Measurements from ENCODE around the gene TKTL1. TPM values are rescaled to one million over a fixed set of nuclear protein-coding genes. Genes with fewer than 3 reads are reported as not detected.
A peak's percentile ranks its signal among the peaks of the same experiment; 100 is the strongest.

TKTL1 gene
- polyA plus RNA-seq, 1 donor (not counting 4 experiments of a cell fraction or from before 2014, with no cell fraction given), result not detected

GRCh38 chrX:154321152-154321551, 25.6 kb downstream of the TKTL1 start:
- H3K4me2 ChIP-seq (ENCODE audit: control insufficient read depth, extremely low read depth, insufficient read depth, low read depth, low read length), result no peak overlapping the region
- no peaks in the 10 kb centered on the region for H4K20me1 ChIP-seq (ENCODE audit: control insufficient read depth, extremely low read depth, insufficient read depth, low read length)
- no peak overlapping the region for H2AFZ ChIP-seq (ENCODE audit: control insufficient read depth, low read length)
- H3K9ac ChIP-seq (ENCODE audit: control insufficient read depth, extremely low read depth, insufficient read depth, low read length), result no peak overlapping the region
- H3K36me3 ChIP-seq (ENCODE audit: control insufficient read depth in 2 of 2, extremely low read depth in 1 of 2, insufficient read depth in 2 of 2, low read length in 2 of 2), result no peaks in the 10 kb centered on the region
- peaks cover 8% of the 10 kb centered on the region for H3K27me3 ChIP-seq (ENCODE audit: control insufficient read depth, extremely low read depth, insufficient read depth, low read length)
- no peak overlapping the region for H3K27ac ChIP-seq (ENCODE audit: control insufficient read depth, insufficient read depth, low read length)
- H3K4me3 ChIP-seq (ENCODE audit: control insufficient read depth in 2 of 3, extremely low read depth in 1 of 3, insufficient read depth in 2 of 3, low read depth in 1 of 3, low read length in 3 of 3), result no peak overlapping the region
- dilution Hi-C loops (cut with MboI; ENCODE audit: extremely low pct_ligation_motif_present, low sequenced_read_pairs), result no loop called here
- TF ChIP-seq CTCF (optimal IDR thresholded peaks at IDR 0.05 in 1 of 3, IDR thresholded peaks at IDR 0.05 in 1 of 3, conservative IDR thresholded peaks at IDR 0.05 in 1 of 3; ENCODE audit: extremely low read depth in 1 of 3, insufficient read depth in 2 of 3, low read length in 3 of 3) (no peak), EZH2 (IDR thresholded peaks at IDR 0.05; ENCODE audit: low read length) (no peak)
- H3K4me1 ChIP-seq (ENCODE audit: control insufficient read depth, extremely low read depth, insufficient read depth, low read length), result no peaks in the 10 kb centered on the region
- FAIRE-seq (no peak), DNase-seq (ENCODE audit: low read depth, low spot score) (no peak)
- H3K79me2 ChIP-seq (ENCODE audit: control insufficient read depth, insufficient read depth, low read length), result no peaks in the 10 kb centered on the region
- no peaks in the 10 kb centered on the region for H3K9me1 ChIP-seq (ENCODE audit: control insufficient read depth, extremely low read depth, insufficient read depth, low read length)
- no peaks in the 10 kb centered on the region for H3K9me3 ChIP-seq (ENCODE audit: control insufficient read depth, low read depth, low read length)

GRCh38 chrX:154321594-154321993, 26.0 kb downstream of the TKTL1 start:
- H3K9me3 ChIP-seq (ENCODE audit: control insufficient read depth, low read depth, low read length), result no peaks in the 10 kb centered on the region
- H3K4me3 ChIP-seq (ENCODE audit: control insufficient read depth in 2 of 3, extremely low read depth in 1 of 3, insufficient read depth in 2 of 3, low read depth in 1 of 3, low read length in 3 of 3), result no peak overlapping the region
- no peaks in the 10 kb centered on the region for H3K9me1 ChIP-seq (ENCODE audit: control insufficient read depth, extremely low read depth, insufficient read depth, low read length)
- H3K4me1 ChIP-seq (ENCODE audit: control insufficient read depth, extremely low read depth, insufficient read depth, low read length), result no peaks in the 10 kb centered on the region
- H3K79me2 ChIP-seq (ENCODE audit: control insufficient read depth, insufficient read depth, low read length), result no peaks in the 10 kb centered on the region
- TF ChIP-seq CTCF (optimal IDR thresholded peaks at IDR 0.05 in 1 of 3, IDR thresholded peaks at IDR 0.05 in 1 of 3, conservative IDR thresholded peaks at IDR 0.05 in 1 of 3; ENCODE audit: extremely low read depth in 1 of 3, insufficient read depth in 2 of 3, low read length in 3 of 3) (peak in 2 of 3 experiments; percentile 21 to 58), EZH2 (IDR thresholded peaks at IDR 0.05; ENCODE audit: low read length) (no peak)
- no peak overlapping the region for H3K27ac ChIP-seq (ENCODE audit: control insufficient read depth, insufficient read depth, low read length)
- H3K27me3 ChIP-seq (ENCODE audit: control insufficient read depth, extremely low read depth, insufficient read depth, low read length), result peaks cover 8% of the 10 kb centered on the region
- H4K20me1 ChIP-seq (ENCODE audit: control insufficient read depth, extremely low read depth, insufficient read depth, low read length), result no peaks in the 10 kb centered on the region
- H3K4me2 ChIP-seq (ENCODE audit: control insufficient read depth, extremely low read depth, insufficient read depth, low read depth, low read length), result no peak overlapping the region
- no peak overlapping the region for H3K9ac ChIP-seq (ENCODE audit: control insufficient read depth, extremely low read depth, insufficient read depth, low read length)
- H3K36me3 ChIP-seq (ENCODE audit: control insufficient read depth in 2 of 2, extremely low read depth in 1 of 2, insufficient read depth in 2 of 2, low read length in 2 of 2), result no peaks in the 10 kb centered on the region
- H2AFZ ChIP-seq (ENCODE audit: control insufficient read depth, low read length), result no peak overlapping the region
- FAIRE-seq, result no peak
- dilution Hi-C loops (cut with MboI; ENCODE audit: extremely low pct_ligation_motif_present, low sequenced_read_pairs), result no loop called here
- no peak for DNase-seq (ENCODE audit: low read depth, low spot score)
